Ishikawa (cell line): Measurements from ENCODE around the gene RBM34.

Experiments used
- EGR1 ChIP-seq: IDR thresholded peaks from 2 replicates; pipeline ENCODE4 v1.6.1; 2012
- FOXM1 ChIP-seq: IDR thresholded peaks from 2 replicates; pipeline ENCODE4 v1.6.1; 2012; ENCODE audit warnings: low read depth, borderline replicate concordance
- MAX ChIP-seq: IDR thresholded peaks from 2 replicates; pipeline ENCODE4 v1.6.1; 2012
- RAD21 ChIP-seq: IDR thresholded peaks from 2 replicates; pipeline ENCODE4 v1.6.1; 2012; ENCODE audit warnings: low read depth
- REST ChIP-seq: IDR thresholded peaks from 2 replicates; pipeline ENCODE4 v1.6.1; 2012; ENCODE audit warnings: low read depth, mild to moderate bottlenecking
- TAF1 ChIP-seq: IDR thresholded peaks from 2 replicates; pipeline ENCODE4 v1.6.1; 2012; ENCODE audit warnings: low read depth, mild to moderate bottlenecking
- TCF12 ChIP-seq: IDR thresholded peaks from 2 replicates; pipeline ENCODE4 v1.6.1; 2012; ENCODE audit warnings: low read depth
- USF1 ChIP-seq: IDR thresholded peaks from 2 replicates; pipeline ENCODE4 v1.6.1; 2012
- ZBTB7A ChIP-seq: IDR thresholded peaks from 2 replicates; pipeline ENCODE4 v1.6.1; 2012; ENCODE audit warnings: low read depth

- no peak for TF ChIP-seq MAX
- no peak for TF ChIP-seq TAF1
- TF ChIP-seq REST: no peak
- no peak for TF ChIP-seq USF1
- no peak for TF ChIP-seq EGR1
- no peak for TF ChIP-seq RAD21
- TF ChIP-seq FOXM1: no peak
- TF ChIP-seq TCF12: no peak
- TF ChIP-seq ZBTB7A: no peak
These were observed 46.1 kb upstream of the RBM34 start for GRCh38 chr1:235207209-235207565.
